NK-92 (cell line): ENCODE measurements around the gene ETNPPL.

Experiments
- DNase-seq: peaks from one replicate; lab custom pipeline; 2025; ENCODE audit not compliant: unreplicated experiment; lab: John Stamatoyannopoulos, UW

ETNPPL gene

GRCh38 chr4:108762559-108763225 lies at the start of gene ETNPPL:
TSS of gene ETNPPL (minus strand) at chr4:108763053. CDS start at chr4:108762898, 155 bp downstream.
- no peak for DNase-seq

GRCh38 chr4:108811486-108811885 lies 48.6 kb upstream of the ETNPPL start:
- no peak for DNase-seq

GRCh38 chr4:108810087-108810486 lies 47.2 kb upstream of the ETNPPL start:
- DNase-seq = no peak

- no peak for DNase-seq
These were observed 41.9 kb upstream of the ETNPPL start for GRCh38 chr4:108804648-108805273.

GRCh38 chr4:108799306-108799705 lies 36.5 kb upstream of the ETNPPL start:
- no peak for DNase-seq

GRCh38 chr4:108796173-108796572 lies 33.3 kb upstream of the ETNPPL start:
- no peak for DNase-seq

- no peak for DNase-seq
These were observed 32.9 kb upstream of the ETNPPL start for GRCh38 chr4:108795733-108796132.

GRCh38 chr4:108794136-108794535 lies 31.3 kb upstream of the ETNPPL start:
- DNase-seq = no peak

GRCh38 chr4:108793415-108793814 lies 30.6 kb upstream of the ETNPPL start:
- no peak for DNase-seq

- no peak for DNase-seq
These were observed 25.9 kb upstream of the ETNPPL start for GRCh38 chr4:108788731-108789130.

- DNase-seq = no peak
These were observed 24.9 kb upstream of the ETNPPL start for GRCh38 chr4:108787724-108788123.

- no peak for DNase-seq
These were observed 24.3 kb upstream of the ETNPPL start for GRCh38 chr4:108787106-108787505.

GRCh38 chr4:108786351-108786750 lies 23.5 kb upstream of the ETNPPL start:
- DNase-seq = no peak

- DNase-seq = no peak
These were observed 21.0 kb upstream of the ETNPPL start for GRCh38 chr4:108783665-108784463.

GRCh38 chr4:108779958-108780357 lies 17.1 kb upstream of the ETNPPL start:
- DNase-seq = no peak

GRCh38 chr4:108777388-108777787 lies 14.5 kb upstream of the ETNPPL start:
- no peak for DNase-seq

GRCh38 chr4:108775921-108776320 lies 13.1 kb upstream of the ETNPPL start:
- DNase-seq = no peak

- no peak for DNase-seq
These were observed 12.1 kb upstream of the ETNPPL start for GRCh38 chr4:108774809-108775530.

GRCh38 chr4:108772402-108772801 lies 9.5 kb upstream of the ETNPPL start:
- DNase-seq = no peak

GRCh38 chr4:108766058-108766457 lies 3.2 kb upstream of the ETNPPL start:
- no peak for DNase-seq

GRCh38 chr4:108763986-108764385 lies 1.1 kb upstream of the ETNPPL start:
- DNase-seq = no peak
